ENCODE results near the gene NAA40.

DNA sequence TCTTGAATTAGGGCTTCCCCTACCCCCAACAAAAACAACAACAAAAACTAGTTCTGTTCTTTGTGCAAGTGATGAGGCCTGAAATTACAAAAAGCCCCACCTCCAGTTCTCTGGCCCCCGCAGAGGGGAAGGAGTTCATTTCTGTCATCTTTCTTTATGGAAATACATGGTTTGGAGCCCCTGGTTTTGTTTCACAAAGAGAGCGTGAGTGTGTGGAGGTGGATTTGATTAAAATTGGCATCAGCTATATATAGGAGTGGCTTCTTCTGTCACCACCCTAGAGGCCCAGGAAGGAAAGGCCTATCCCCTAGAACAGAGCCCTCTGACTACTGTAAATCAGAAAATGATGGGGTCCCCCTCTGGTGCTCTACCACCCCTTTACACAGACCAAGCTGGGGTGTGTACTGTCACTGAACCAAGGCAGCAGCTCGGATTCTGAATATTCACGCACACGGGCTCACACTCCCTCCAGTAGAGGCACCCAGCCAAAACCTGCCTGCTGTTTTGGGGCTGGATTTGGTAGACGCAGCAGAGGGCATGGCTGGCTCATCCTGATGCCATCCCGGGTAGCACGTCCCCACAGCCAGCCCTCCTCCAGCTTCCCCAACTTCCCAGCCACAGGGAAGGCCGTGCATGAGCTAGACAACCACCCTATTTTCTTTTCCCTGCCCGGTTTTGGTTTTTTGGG, 41.2 kb upstream of the NAA40 start:
- TF ChIP-seq ZNF174 (tag by site-specific recombination; IDR thresholded peaks at IDR 0.05), result no peak
- TF ChIP-seq ZNF211 (tag by site-specific recombination; IDR thresholded peaks at IDR 0.05; ENCODE audit: low read depth), result no peak
- TF ChIP-seq, protein P1, sequence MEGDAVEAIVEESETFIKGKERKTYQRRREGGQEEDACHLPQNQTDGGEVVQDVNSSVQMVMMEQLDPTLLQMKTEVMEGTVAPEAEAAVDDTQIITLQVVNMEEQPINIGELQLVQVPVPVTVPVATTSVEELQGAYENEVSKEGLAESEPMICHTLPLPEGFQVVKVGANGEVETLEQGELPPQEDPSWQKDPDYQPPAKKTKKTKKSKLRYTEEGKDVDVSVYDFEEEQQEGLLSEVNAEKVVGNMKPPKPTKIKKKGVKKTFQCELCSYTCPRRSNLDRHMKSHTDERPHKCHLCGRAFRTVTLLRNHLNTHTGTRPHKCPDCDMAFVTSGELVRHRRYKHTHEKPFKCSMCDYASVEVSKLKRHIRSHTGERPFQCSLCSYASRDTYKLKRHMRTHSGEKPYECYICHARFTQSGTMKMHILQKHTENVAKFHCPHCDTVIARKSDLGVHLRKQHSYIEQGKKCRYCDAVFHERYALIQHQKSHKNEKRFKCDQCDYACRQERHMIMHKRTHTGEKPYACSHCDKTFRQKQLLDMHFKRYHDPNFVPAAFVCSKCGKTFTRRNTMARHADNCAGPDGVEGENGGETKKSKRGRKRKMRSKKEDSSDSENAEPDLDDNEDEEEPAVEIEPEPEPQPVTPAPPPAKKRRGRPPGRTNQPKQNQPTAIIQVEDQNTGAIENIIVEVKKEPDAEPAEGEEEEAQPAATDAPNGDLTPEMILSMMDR (tag by site-specific recombination; IDR thresholded peaks at IDR 0.05), result no peak
- no peak for TF ChIP-seq MEIS1 (CRISPR knock-in tag; IDR thresholded peaks at IDR 0.05; ENCODE audit: borderline replicate concordance)
- no peak for TF ChIP-seq PBX3 (CRISPR knock-in tag; IDR thresholded peaks at IDR 0.05)
- no peak for TF ChIP-seq YY1 (tag by site-specific recombination; IDR thresholded peaks at IDR 0.05)
- TF ChIP-seq ZNF354C (tag by site-specific recombination; IDR thresholded peaks at IDR 0.05; ENCODE audit: borderline replicate concordance, low read depth), result no peak
- TF ChIP-seq, protein P2, sequence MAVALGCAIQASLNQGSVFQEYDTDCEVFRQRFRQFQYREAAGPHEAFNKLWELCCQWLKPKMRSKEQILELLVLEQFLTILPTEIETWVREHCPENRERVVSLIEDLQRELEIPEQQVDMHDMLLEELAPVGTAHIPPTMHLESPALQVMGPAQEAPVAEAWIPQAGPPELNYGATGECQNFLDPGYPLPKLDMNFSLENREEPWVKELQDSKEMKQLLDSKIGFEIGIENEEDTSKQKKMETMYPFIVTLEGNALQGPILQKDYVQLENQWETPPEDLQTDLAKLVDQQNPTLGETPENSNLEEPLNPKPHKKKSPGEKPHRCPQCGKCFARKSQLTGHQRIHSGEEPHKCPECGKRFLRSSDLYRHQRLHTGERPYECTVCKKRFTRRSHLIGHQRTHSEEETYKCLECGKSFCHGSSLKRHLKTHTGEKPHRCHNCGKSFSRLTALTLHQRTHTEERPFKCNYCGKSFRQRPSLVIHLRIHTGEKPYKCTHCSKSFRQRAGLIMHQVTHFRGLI (tag by site-specific recombination; IDR thresholded peaks at IDR 0.05), result no peak
- no peak for TF ChIP-seq ZNF830 (tag by site-specific recombination; IDR thresholded peaks at IDR 0.05; ENCODE audit: low read depth)
- TF ChIP-seq ZBTB21 (tag by site-specific recombination; IDR thresholded peaks at IDR 0.05), result no peak
- TF ChIP-seq OSR2 (tag by site-specific recombination; IDR thresholded peaks at IDR 0.05), result no peak
- no peak for TF ChIP-seq ZNF37A (tag by site-specific recombination; IDR thresholded peaks at IDR 0.05)

Data from HEK293 (cell line).